K562 (cell line): ENCODE results near the gene CSTA. TPM values are rescaled to one million over a fixed set of nuclear protein-coding genes. Genes with fewer than 3 reads are reported as not detected.

Experiments
- CBFA2T2 ChIP-seq: fragments of 450-650 bp; conservative IDR thresholded peaks from 2 replicates; pipeline ENCODE4 v1.6.1; 2017; ENCODE audit warnings: mild to moderate bottlenecking
- COPS2 ChIP-seq: fragments of 450-650 bp; conservative IDR thresholded peaks from 2 replicates; pipeline ENCODE4 v1.6.1; 2016; ENCODE audit warnings: mild to moderate bottlenecking, moderate library complexity
- CTBP1 ChIP-seq: fragments of 450-650 bp; IDR thresholded peaks from 2 replicates; pipeline ENCODE4 v1.6.1; 2016; ENCODE audit warnings: borderline replicate concordance
- EP300 ChIP-seq: IDR thresholded peaks from 2 replicates; pipeline ENCODE4 v1.6.1; 2012; ENCODE audit warnings: low read length, improper control_type of control experiment
- FOXM1 ChIP-seq, 2 experiments: fragments of 450-650 bp in 1 of 2; sonication (generic) in 1 of 2; formaldehyde crosslinking in 1 of 2; IDR thresholded peaks; 2 replicates each; pipeline versions ENCODE4 v1.6.1 to v1.9.0; 2017 to 2022; ENCODE audit warnings: low read depth in 2 of 2, mild to moderate bottlenecking in 2 of 2, missing genetic modification reagents in 1 of 2, moderate library complexity in 1 of 2
- KLF1 ChIP-seq: fragments of 450-650 bp; IDR thresholded peaks from 2 replicates; pipeline ENCODE4 v1.6.1; 2016; ENCODE audit warnings: missing genetic modification characterization, missing compliant biosample characterization
- MAZ ChIP-seq, 2 experiments: fragments of 450-650 bp in 1 of 2; sonication (generic) in 1 of 2; formaldehyde crosslinking; IDR thresholded peaks in 1 of 2; conservative IDR thresholded peaks in 1 of 2; 2 replicates each; pipeline versions ENCODE4 v1.4.0 to v1.5.0; 2020; ENCODE audit warnings: mild to moderate bottlenecking in 1 of 2, missing genetic modification reagents in 1 of 2
- MEIS2 ChIP-seq: fragments of 450-650 bp; IDR thresholded peaks from 2 replicates; pipeline ENCODE4 v1.6.1; 2014; ENCODE audit warnings: mild to moderate bottlenecking; ENCODE audit not compliant: partially characterized antibody
- MTA2 ChIP-seq: fragments of 450-650 bp; IDR thresholded peaks from 2 replicates; pipeline ENCODE4 v1.6.1; 2016; ENCODE audit warnings: low read depth
- MTA3 ChIP-seq: fragments of 450-650 bp; formaldehyde crosslinking; IDR thresholded peaks from 2 replicates; pipeline ENCODE4 v1.6.1; 2017; ENCODE audit warnings: mild to moderate bottlenecking, borderline replicate concordance
- NBN ChIP-seq: fragments of 450-650 bp; IDR thresholded peaks from 2 replicates; pipeline ENCODE4 v1.6.1; 2016; ENCODE audit warnings: low read depth, mild to moderate bottlenecking
- SMARCA4 ChIP-seq: fragments of 450-650 bp; IDR thresholded peaks from 2 replicates; pipeline ENCODE4 v1.6.1; 2016
- SMARCC2 ChIP-seq: fragments of 450-650 bp; IDR thresholded peaks from 2 replicates; pipeline ENCODE4 v1.6.1; 2017; ENCODE audit warnings: antibody characterized with exemption, moderate library complexity, mild to moderate bottlenecking, low read depth
- SMARCE1 ChIP-seq: fragments of 450-650 bp; IDR thresholded peaks from 2 replicates; pipeline ENCODE4 v1.7.1; 2016; ENCODE audit warnings: mild to moderate bottlenecking
- TAL1 ChIP-seq: fragments of 450-650 bp; IDR thresholded peaks from 2 replicates; pipeline ENCODE4 v1.6.1; 2016; ENCODE audit warnings: mild to moderate bottlenecking
- TCF7 ChIP-seq: sonication (generic); IDR thresholded peaks from 2 replicates; pipeline ENCODE4 v1.6.1; 2016; ENCODE audit warnings: antibody characterized with exemption, borderline replicate concordance
- TEAD4 ChIP-seq, 2 experiments: sonication (generic) in 1 of 2; formaldehyde crosslinking in 1 of 2; IDR thresholded peaks; 2 replicates each; pipeline versions ENCODE4 v1.6.1 to v1.8.0; 2012 to 2022; ENCODE audit warnings: borderline replicate concordance in 1 of 2, inconsistent platforms in 1 of 2, low read length in 1 of 2, mild to moderate bottlenecking in 1 of 2, missing genetic modification reagents in 1 of 2
- polyA plus RNA-seq, 8 experiments: library from polyadenylated mRNA; depleted of rRNA in 4 of 8; stranded (reverse) in 5 of 8; unstranded in 3 of 8; fragments of >200 nt; fragmentation: Nextera tagmentation in 2 of 8; fragmentation: Illumina TruSeq in 1 of 8; extraction: Ambion mirVana in 2 of 8; extraction: Trizol in 1 of 8; gene quantifications; 2 replicates each; pipeline versions ENCODE4 v1.2.1 to v1.2.3, GENCODE V29; 2011 to 2014; ENCODE audit warnings: inconsistent platforms in 1 of 8, missing spikeins in 1 of 8
- total RNA-seq, 7 experiments: library from RNA; depleted of rRNA in 6 of 7; stranded (reverse); fragments of >200 nt in 6 of 7; fragmentation: Illumina TruSeq in 2 of 7; extraction: Trizol in 2 of 7; gene quantifications; 2 replicates each; pipeline versions ENCODE4 v1.2.1 to v1.2.3, GENCODE V29; 2011 to 2021; ENCODE audit warnings: low replicate concordance in 1 of 7
- TF ChIP-seq, protein P1 (sequence below): fragments of 250-450 bp; sonication (Bioruptor Pico); IDR thresholded peaks from 2 replicates; pipeline ENCODE4 v1.5.0; 2021; ENCODE audit warnings: mild to moderate bottlenecking, borderline replicate concordance

Gene CSTA
- total and polyA plus RNA-seq, 9 of the 15 experiments (the other 6 are each of a cell fraction or from before 2014, with no cell fraction given) = 0.11 to 3.1 (median 1.1) TPM

DNA sequence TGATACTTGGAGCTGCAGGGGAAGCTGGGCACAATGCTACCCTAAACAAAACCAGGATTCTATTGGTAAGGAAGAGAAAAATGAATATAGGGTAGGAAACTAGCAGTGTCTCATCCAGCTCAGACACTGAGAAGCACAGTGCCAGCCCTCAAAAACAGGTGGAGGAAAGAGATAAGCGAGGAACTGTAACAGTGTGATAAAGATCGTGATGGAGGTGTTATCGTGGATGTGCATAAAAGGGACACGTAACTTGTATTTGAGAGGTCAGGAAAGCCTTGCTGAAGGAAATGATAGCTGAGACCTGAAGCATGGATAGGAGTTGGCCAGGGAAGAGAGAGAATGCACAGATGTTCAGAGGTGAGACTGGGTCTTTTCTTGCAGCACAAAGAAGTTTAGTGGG is 30.6 kb downstream of the CSTA start (continued):
- TF ChIP-seq CTBP1 = peak; percentile 93; the same call in 1 of the 2 replicates
- TF ChIP-seq TEAD4 (IDR thresholded peaks at IDR 0.05; ENCODE audit: low read length) = peak; percentile 91
- no peak for TF ChIP-seq TEAD4 (CRISPR knock-in tag; IDR thresholded peaks at IDR 0.05; ENCODE audit: borderline replicate concordance)
- TF ChIP-seq COPS2 = no peak
- TF ChIP-seq NBN = 0 out of 2 replicates have a peak, but pooled peaks have one; percentile 35
- peak; percentile 89 for TF ChIP-seq SMARCE1
- TF ChIP-seq MEIS2 = peak; percentile 62
- TF ChIP-seq CBFA2T2 = peak; percentile 88
- TF ChIP-seq FOXM1 (IDR thresholded peaks at IDR 0.05; ENCODE audit: low read depth) = peak; percentile 65; the same call in 1 of the 2 replicates
- TF ChIP-seq FOXM1 (CRISPR knock-in tag; IDR thresholded peaks at IDR 0.05; ENCODE audit: low read depth) = no peak
- TF ChIP-seq TCF7 = peak; percentile 79; the same call in 1 of the 2 replicates
- 0 out of 2 replicates have a peak, but pooled peaks have one; percentile 29 for TF ChIP-seq SMARCC2
- TF ChIP-seq EP300 = peak; percentile 75
- TF ChIP-seq MTA3 = 0 out of 2 replicates have a peak, but pooled peaks have one; percentile 53
- TF ChIP-seq, protein P1, sequence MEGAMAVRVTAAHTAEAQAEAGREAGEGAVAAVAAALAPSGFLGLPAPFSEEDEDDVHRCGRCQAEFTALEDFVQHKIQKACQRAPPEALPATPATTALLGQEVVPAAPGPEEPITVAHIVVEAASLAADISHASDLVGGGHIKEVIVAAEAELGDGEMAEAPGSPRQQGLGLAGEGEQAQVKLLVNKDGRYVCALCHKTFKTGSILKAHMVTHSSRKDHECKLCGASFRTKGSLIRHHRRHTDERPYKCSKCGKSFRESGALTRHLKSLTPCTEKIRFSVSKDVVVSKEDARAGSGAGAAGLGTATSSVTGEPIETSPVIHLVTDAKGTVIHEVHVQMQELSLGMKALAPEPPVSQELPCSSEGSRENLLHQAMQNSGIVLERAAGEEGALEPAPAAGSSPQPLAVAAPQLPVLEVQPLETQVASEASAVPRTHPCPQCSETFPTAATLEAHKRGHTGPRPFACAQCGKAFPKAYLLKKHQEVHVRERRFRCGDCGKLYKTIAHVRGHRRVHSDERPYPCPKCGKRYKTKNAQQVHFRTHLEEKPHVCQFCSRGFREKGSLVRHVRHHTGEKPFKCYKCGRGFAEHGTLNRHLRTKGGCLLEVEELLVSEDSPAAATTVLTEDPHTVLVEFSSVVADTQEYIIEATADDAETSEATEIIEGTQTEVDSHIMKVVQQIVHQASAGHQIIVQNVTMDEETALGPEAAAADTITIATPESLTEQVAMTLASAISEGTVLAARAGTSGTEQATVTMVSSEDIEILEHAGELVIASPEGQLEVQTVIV (CRISPR knock-in tag) = no peak
- peak; percentile 86 for TF ChIP-seq SMARCA4
- no peak for TF ChIP-seq KLF1 (tag)
- TF ChIP-seq MTA2 = peak; percentile 83
- TF ChIP-seq TAL1 = peak; percentile 88
- TF ChIP-seq MAZ (CRISPR knock-in tag; conservative IDR thresholded peaks at IDR 0.05 in 1 of 2, IDR thresholded peaks at IDR 0.05 in 1 of 2) = no peak
- TF ChIP-seq, all 486 proteins: peak for 35
